COLO829 (cell line): Measurements from ENCODE around the gene RIPK3.
"Not testable (repeated sequence)": the region's sequence is repeated elsewhere in the genome, so short reads cannot be mapped to it uniquely, and the experiment has no call there.

Source experiments
- DNase-seq: peaks from one replicate; pipeline ENCODE4 v3.0.0; 2012; ENCODE audit warnings: low spot score

Gene RIPK3

DNA sequence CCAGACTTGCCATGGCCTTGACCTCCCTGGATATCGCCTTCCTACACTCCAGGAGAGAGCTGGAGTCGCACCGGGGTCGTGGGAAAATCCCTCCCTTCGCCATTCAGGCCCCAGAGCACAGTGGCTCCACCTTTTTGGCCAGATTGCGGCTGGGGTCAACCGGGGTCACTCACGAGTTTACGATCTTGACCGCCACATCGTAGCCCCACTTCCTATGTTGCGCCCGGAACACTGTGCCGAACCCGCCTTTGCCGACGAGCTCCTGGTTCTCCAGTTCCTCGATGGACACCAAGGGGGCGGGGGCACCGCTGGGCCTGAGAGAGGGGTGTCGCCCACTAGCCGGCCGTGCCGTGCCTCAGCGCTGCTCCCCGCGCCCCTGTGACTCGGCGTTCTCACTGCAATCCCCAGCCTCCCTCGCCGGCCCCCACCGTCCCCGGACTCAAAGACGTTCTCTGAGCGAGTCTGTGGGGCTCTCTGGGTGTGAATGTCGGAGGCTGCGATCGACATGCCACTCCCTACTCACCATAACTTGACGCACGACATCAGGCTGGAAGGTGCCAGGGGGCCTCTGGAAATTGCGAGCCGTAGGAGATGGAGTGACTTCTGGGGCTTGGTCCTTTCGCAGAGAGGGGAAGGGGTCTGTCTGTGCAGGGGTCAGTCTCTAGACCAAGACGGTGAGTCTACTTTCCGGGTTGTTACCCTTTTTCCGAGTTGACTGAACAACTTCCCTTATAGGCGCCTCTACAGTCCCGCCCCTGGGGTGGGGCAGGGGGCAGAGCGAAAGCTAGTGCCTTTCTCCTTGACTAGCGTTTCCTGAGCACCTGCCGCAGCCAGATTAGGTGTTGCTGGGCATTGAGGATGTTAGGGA lies at the start of gene RIPK3:
Gene RIPK3 (minus strand): TSS at position 708 of the 868 bp plus-strand sequence. CDS start 165 bp downstream, at position 543.
- no peak for DNase-seq

DNA sequence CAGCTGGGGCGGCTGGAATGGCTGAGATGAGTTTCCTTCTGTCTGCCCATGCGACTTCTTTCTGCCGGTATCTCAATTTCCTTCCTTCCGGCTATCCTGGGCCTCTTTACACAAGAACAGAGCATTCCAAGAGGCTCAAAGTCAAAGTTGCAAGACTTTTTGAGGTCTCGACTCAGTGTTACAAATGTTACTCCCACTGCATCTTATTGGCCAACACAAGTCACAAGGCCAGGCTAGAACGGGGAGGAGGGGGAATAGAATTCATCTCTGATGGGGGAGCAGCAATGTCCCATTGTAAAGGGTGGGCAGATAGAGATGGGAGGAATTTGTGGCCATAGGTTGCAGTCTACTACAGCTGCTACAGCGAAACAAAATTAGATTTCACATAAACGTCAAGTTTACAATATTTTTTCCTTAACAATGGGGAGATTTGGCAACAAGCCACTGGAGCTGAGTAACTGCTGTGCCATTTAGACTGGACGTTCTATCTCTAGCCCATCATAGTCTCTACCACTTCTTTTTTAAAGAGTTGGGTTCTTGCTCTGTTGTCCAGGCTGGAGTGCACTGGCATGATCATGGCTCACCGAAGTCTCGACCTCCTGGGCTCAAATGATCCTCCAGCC lies 49.5 kb upstream of the RIPK3 start:
- no peak for DNase-seq

DNA sequence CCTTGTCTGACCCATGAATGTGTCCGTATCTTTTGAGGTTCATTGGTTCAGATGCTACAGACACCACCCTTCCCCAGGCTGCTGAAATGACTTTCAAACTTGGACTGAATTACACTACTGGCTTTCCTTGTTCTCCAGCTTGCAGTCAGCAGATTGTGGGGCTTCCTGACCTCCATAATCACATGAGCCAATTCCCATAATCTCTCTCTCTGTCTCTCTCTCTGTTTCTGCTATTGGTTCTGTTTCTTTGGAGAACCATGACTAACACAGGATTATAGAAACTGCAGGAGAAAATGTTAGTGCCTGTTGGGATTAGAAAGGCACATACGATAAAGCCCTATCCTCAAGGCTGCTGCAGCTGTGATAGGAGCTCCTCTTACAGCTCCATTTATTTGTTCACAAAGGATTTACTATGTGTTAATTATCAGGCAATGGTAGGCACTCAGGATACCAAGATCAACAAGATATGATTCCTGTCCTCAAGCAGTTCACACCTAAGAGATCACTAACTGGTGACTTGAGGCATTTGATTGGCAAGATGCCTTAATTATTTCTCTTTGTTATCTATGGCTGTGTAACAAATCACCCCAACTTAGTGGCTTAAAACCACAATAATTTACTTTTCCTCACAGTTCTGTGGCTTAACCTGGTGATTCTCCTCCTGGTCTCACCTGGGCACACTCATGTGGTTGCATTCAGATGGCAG lies 48.8 kb upstream of the RIPK3 start:
- no peak for DNase-seq

DNA sequence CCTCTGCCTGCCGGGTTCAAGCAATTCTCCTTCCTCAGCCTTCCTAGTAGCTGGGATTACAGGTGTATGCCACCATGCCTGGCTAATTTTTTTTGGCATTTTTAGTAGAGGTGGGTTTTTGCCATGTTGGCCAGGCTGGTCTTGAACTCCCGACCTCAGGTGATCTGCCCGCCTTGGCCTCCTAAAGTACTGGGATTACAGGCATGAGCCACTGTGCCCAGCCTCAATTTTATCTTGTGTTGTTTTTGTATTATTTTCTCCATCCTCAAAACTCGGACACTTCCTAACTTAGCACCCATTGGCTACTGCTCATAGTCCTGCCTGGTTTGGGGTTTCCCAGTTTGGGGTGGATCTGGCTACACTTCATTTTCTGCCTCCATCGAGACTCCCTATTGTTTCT lies 47.8 kb upstream of the RIPK3 start:
- not testable (repeated sequence) for DNase-seq

DNA sequence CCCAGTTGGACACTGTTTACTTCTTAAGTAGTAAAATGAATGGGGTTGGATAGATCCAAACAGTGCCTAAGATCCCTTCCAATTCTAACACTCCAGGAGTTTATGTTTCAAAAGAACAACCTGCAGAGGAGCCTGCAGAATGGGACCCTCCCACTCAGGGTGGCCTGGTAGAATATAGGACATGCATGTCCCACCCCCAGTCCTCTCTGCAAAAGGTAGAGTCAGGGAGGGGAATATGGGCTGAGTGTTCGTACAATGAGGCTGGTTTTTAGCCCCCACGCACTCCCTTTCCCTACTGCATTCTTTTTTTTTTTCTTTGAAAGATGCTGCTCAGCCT lies 47.2 kb upstream of the RIPK3 start:
- no peak for DNase-seq

DNA sequence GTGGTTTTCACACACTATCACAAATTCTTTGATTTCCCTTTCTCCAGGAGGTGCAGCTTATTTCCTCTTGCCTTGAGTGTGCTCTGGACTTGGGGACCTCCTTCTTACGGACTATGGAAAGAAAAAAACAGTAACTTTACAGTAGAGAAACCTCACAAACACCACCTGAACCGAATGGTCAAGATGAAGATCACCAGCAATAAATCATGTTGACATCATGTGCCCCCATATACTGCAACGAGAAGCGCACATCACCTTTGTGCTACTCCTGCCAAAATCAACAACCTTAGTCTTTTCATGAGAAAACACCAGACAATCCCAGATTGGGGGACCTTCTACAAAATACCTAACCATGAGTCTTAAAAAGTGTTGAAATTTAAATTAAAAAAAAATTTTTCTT lies 45.7 kb upstream of the RIPK3 start:
- DNase-seq = no peak

DNA sequence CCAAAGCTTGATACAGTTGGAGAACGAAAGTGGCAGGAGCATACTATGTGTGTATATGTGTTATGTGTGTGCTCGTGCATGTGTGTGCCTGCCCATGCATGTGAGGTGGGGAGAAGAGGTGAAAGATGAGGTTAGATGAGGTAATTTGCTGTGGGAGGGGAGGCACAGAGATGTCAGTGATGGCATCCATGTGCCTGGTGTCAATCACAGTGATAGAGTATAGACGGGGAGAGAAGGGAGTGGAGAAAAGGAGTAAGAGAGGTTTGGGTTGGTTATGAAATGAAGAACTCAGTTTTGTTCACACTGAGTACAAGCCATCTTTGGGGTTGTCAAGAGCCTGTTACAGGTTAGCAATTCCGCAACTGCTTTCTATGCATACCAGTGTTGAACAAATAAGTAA lies 44.4 kb upstream of the RIPK3 start:
- no peak for DNase-seq

DNA sequence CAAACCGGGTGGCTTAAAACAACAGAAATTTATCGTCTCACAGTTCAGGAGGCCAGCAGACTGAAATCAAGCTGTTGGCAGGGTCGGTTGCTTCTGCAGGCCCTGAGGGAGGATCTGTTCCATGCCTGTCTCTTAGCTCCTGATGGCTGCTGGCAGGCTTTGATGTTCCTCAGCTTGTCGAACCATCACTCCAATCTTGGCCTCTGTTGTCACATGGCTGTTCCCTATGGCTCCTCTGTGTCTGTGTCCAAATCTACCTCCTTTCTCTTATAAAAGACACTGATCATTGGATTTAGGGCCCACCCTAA lies 42.2 kb upstream of the RIPK3 start:
- DNase-seq = no peak

DNA sequence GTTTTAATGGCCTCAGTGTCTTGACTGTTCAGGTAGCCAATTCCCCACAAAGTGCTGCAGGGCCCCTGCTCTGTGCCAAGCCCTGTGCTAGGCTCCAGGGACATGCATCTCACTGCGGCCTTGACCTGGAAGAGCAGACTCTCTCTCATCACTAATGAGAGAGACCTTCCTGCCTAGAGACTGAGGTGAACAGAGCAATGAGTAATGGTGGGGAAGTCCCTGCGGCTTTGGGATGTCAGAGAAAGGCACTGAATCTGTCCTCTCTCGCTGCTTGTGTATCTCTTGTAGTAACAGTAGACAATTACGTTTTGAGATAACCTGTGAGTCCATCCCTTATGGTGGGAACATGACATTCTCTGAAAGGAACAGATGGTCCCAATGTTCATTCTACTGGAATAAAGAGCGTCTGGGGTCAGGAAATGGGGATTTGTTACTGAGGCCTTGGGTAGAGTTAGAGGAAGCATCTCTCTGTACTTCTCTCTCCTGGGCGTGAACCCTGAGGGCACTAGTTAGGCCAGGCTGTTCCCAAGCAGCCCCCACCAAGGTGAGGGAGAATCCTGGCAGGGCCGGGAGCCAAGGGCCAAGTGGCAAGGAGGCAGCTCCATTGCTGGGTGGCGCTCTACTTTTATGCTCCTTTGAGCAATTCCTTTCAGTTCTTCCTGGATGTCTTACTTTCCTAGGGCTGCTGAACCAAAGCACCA lies 41.7 kb upstream of the RIPK3 start:
- DNase-seq = no peak

DNA sequence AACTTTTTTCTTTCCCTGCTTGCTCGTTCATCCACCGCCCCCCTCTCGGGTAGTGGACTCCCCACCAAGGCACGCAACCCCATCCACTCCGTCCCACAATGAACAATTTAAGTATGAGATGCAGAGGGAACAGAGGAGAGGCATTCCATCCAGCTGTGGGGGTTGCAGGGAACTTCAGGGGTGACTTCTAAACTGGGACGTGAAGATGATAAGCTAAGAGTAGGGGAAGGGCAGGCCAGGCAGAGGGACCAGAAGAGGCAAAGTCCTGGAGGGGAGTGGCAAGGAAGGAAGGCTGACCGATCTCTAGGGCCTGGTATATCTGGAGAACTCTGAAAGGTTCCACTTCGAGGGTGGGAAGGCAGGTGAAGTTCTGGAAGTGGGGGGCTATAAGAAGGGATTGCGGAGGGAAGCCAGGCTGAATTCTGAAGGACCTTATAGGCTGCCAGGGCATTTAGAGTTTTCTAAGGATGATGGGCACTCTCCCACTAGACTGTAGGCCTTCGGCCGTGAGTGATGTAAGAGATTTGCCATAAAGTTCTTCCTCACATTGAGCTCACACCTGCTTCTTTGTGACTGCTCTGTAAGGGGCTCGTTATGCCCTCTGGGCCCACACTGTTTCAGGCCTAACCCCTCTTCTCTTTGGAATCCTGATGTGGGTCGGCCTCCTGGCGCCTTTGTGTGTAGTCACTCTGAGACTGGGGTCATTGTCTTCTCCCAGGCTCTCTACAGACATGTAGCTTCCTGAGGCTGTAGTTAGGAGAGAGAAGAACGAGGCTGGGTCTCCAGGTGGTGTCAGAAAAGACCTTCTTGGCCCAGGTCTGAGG lies 40.3 kb upstream of the RIPK3 start:
- DNase-seq = no peak

DNA sequence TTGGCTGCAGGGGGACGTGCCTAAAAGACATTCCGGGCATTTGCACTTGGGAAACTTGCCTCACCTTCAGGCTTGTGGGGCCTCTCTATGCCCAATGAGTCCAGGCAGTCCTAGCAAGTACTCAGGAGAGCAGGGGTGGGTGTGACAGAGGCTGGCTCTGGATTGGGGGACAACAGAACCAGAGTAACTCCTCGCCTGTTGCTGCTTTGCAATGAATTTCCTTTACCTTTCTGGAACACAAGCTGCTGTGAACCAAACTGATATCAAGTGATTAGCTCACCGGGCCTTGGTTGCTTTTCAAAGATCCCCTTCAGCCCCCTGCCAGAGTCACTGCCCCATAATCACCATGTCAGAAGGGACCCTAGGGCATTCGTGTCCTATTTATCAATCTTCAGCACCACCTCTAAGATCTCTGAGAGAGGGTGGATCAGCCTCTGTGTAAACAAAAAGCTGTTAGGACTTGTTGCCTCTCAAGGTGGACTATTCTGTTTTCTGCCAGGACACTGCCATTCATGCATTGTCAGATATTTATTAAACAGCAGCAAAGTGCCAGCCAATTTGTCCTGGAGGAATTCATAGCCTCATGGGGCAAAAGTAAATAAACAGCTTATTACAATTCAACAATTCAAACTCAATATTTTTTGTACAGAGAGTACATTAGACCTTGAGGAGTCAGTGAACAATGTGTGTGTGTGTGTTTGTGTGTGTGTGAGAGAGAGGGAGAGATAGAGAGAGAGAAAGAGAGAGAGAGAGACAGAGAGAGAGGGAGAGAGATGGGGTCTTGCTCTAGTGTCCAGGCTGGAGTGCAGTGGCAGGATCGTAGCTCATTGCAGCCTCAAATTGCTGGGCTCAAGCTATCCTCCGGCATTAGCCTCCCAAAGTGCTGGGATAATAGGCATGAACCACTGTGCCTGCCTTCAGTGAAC lies 39.5 kb upstream of the RIPK3 start:
- DNase-seq = no peak

DNA sequence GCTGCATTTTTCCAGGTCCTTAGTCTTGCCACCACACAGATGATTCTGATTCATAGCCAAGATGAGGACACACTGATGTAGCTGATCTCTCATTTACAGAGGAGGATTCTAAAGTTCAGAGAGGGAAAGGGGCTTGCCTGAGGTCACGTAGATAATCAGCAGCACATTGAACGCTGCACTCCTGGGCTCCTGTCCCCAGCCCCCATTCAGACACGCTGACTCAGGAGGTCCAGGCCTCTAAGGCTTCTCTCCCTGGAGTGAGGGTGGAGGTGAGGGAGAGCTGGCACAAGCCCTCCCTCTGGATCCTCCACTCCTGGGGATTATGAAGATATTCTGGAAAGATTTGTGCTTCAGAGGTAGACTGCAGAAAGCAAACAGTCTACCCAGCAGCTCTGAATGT lies 38.5 kb upstream of the RIPK3 start:
- DNase-seq = no peak

DNA sequence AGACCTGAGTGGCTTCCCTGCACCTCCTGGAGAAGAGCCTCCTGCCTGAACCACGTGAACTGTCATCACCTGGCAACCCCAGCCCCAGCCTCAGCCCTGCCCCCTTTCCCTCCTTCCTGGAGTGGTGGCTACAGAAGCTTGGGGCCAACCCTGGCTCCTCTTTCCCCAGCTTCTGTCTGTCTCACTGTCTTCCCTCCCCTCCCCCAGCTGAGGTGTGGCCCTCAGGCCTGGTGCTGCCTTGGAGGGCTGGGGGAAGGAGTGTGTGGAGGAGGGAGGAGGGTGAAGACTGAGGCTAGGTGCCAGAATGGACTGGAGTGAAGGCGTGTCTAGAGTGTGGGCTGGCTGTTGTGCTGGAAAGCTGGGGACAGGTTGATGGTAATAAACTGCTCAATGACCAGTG lies 37.9 kb upstream of the RIPK3 start:
- DNase-seq = no peak

DNA sequence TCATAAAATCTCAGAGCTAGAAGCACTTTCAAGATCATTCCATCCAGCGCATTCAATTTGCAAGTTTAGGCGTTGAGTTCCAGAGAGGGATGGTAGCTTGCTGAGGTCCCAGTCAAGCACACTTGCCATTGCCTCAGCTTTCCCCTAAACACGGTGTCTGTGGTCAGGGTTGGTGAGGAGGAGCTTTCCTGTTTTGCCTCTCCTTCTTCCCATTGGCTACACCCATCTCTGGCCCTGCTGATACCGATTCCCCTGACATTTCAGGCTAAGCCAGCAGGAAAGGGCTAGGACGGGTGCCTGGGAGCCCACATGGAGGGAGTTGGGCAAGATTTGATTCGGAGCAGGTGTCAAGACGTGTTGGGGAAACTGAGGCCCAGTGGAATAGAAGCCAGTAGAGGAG lies 37.3 kb upstream of the RIPK3 start:
- no peak for DNase-seq

DNA sequence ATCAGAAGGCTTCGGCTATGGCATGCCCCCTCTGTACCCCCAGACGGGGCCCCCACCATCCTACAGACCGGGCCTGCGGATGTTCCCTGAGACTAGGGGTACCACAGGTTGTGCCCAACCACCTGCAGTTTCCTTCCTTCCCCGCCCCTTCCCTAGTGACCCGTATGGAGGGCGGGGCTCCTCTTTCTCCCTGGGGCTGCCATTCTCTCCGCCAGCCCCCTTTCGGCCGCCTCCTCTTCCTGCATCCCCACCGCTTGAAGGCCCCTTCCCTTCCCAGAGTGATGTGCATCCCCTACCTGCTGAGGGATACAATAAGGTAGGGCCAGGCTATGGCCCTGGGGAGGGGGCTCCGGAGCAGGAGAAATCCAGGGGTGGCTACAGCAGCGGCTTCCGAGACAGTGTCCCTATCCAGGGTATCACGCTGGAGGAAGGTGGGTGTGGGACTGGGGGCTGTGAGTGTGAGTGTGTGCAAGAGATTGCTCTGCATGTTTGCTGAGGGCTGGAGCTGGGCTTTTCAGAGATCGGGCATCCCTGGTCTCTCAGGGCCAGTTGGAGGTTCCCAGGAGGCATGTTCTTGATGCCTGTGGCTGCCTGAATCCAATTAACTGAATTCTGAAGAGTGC lies 36.8 kb upstream of the RIPK3 start:
- DNase-seq = no peak

DNA sequence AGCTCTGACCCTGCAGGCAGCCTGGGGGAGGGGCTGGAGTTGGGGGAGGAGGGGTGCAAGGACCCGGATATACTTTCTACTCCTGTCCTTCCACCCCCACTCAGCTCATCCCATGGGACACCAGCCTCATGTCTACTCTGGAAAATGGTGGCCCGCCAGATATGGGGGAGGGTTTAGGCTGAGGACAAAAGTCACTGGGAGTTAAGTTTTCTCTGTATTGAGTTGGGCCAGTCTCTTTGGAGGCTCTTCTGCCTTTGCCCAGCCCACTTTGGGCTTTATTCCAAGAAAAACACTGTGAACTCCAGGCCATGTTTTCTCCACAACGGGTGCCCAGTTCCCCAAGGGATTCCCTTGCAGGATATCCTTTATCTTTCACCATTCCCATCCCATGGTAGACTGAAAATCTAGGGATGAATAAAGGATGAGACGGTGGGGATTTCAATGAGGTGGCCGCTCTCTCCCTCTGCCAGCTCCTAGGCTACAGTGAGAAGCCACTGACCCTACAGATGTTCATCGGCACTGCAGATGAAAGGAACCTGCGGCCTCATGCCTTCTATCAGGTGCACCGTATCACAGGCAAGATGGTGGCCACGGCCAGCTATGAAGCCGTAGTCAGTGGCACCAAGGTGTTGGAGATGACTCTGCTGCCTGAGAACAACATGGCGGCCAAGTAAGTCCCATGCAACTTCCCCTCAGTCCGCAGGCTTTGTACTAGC lies 33.1 kb upstream of the RIPK3 start:
- peak; percentile 62 for DNase-seq

DNA sequence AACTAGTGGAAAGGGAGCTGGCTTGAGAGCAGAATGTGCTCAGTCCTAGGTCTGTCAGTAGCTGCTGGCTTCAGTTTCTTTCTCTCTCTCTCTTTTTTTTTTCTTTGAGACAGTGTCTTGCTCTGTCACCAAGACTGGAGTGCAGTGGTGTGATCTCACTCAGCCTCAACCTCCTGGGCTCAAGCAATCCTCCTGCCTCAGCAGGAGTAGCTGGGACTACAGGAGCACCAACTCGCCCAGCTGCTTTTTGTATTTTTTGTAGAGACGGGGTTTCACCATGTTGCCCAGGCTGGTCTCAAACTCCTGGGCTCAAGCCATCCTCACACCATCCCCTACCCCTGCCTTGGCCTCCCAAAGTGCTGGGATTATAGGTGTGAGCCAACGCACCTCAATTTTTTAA lies 31.8 kb upstream of the RIPK3 start:
- not testable (repeated sequence) for DNase-seq

DNA sequence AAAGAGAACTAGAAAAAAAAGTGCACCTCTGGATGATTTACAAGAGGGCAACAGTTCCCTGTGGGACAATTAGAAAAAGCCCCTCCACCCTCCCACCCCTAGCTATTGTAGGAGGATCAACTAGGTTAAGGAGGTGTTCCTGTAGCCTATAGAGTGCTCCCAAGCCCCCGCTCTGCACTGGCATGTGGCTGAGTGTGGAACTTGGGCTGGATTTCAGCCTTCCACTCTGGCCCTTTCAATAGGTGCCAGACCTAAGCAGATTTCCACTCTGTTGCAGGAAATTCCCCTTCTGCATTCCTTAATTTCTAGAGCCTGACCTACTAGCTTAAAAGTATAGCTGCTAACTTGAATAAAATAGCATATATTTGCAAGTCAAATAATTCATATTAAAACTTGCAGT lies 31.0 kb upstream of the RIPK3 start:
- no peak for DNase-seq

DNA sequence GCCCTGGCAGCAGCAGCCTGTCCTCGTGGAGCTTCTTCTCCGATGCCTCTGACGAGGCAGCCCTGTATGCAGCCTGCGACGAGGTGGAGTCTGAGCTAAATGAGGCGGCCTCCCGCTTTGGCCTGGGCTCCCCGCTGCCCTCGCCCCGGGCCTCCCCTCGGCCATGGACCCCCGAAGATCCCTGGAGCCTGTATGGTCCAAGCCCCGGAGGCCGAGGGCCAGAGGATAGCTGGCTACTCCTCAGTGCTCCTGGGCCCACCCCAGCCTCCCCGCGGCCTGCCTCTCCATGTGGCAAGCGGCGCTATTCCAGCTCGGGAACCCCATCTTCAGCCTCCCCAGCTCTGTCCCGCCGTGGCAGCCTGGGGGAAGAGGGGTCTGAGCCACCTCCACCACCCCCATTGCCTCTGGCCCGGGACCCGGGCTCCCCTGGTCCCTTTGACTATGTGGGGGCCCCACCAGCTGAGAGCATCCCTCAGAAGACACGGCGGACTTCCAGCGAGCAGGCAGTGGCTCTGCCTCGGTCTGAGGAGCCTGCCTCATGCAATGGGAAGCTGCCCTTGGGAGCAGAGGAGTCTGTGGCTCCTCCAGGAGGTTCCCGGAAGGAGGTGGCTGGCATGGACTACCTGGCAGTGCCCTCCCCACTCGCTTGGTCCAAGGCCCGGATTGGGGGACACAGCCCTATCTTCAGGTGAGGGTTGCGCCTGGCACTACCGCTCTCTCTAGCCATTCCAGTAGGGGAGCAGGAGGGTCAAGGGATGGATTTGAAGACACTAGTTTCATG lies 30.3 kb upstream of the RIPK3 start:
- DNase-seq = no peak
